HG02623 (cell line): ENCODE measurements around the gene GDF7.
"Not testable (repeated sequence)": the region's sequence is repeated elsewhere in the genome, so short reads cannot be mapped to it uniquely, and the experiment has no call there.

Experiments used
- ATAC-seq: cut with Tn5 transposase; IDR thresholded peaks from one replicate; pipeline ENCODE4 v1.9.1; 2021; ENCODE audit warnings: moderate library complexity; ENCODE audit not compliant: unreplicated experiment

Gene GDF7

DNA sequence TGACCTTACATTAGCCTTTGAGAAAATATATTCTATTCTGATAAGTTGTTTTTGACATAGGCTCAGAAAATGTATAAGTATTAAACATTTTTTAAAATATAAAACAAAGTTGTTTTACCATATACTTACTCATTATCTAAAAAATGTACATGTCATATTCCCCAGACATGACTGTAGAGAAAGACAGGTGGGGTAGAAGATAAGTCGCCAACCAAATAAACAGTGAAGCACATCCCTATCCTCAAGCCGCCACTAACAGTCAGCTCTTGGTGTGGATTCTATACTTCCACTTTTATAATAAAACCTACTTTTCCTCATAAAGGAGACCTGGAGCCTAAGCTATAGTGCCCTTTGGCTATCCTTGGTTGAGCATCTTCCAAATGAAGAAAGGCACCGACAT, 26.4 kb downstream of the GDF7 start:
- ATAC-seq, result no peak

DNA sequence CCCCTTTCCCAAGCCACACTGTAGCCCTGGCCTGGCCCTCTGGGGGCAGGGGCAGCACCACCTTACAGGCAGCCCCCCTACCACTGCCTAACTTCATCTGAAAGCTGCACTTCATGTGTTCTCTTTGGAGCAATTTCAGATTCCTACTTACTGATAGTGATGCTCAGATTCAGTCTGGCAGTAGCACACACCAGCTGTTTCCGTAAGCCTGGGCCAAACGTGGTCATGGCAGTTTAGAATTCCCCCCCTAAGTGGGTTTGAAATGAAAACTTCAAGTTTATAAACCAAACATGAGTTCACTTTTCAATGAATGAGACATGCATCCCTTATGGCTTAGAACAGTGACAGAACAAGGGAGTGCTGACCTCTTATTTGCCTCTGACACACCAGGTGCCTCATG, 29.4 kb downstream of the GDF7 start:
- ATAC-seq, result no peak

DNA sequence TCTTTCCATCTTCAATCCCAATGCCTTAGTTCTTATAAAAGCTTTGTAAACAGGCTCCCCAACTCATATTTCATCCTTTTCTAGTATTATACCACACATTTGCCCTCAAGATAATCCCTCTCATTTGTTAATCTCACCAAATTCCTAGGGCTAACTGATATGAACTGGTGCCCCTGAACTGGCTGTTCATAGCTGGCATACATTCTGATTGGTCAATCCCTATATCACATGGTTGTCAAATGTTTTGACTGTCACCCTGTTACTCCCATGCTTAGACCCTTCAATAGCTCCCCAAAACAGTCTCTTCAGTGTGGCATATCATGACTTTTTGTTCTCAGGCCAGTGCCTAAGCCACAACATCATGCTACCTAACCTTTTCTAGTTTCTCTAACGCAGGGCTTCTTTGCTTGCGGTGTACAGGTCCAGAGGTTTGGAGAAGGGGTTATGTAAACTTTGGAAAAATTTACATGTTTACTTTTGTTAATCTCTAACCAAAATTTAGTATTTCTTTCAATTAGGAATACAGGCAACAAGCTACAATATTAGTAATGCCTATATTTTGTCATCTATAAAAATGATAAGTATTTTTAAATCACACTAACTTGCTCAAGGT, 30.5 kb downstream of the GDF7 start:
- no peak for ATAC-seq

DNA sequence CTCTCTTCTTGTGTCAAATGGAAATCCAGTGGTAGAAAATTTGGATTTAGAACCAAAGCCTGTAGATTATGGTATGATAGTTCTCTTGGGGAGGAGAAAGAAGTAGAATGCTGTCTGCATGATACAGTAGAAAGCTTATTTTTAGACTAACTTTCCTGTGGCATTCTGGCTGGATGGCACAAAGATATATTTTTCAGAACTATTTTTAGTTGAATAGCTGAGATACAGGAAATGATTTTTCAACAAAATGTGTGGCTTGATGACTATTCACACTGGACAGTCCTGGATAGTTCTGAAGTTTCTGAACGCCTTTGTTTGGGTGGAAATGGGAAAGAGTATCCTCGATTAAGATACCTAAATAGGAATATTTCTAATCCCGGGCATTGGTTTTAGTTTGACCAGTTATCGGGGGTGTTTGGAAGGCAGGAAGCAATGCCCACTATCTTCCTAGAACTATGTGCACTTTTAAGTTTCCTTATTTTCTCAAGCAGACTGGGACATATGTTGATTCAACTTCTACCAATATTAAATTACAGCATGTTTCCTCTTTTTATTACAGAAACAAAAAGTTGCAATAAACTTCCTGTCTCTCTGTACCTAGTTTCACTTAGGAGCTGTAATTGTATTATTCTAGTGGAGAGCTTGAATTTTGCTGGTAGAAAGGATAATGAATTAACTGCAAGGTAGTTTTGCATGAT, 32.1 kb downstream of the GDF7 start:
- peak; percentile 50 for ATAC-seq

DNA sequence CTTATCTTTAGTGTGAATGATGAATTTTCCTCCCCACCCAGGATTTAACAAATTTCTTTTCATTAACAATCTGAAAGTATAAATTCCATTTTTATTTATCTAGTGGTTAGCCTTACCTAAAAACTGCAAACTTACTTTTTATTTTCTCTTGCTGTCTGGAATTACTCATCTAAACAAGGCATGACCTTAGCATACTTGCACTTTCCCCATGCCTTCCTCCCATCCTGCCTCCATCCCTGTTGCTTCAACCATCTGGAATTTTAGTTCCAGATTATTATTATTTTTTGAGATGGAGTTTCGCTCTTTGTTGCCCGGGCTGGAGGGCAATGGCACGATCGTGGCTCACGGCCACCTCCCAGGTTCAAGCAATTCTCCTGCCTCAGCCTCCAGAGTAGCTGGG, 35.6 kb downstream of the GDF7 start:
- no peak for ATAC-seq

DNA sequence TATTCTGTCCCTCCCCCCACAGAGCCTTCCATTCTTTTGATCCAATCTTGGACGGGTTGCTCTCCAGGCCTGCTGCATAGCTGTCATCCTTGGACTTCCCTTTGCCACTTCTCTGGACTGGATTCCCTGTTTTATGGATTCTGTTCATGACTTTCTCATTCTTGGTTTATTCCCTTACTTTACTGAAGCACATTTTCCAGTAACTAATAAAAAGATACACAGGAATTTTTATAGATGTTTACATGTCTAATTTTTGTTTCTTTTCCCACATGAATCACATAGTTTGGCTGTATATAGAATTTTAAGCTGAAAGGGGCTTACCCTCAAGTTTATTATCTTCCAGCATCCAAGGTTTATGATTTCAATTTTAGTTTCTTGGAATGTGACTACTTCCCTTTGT, 37.9 kb downstream of the GDF7 start:
- ATAC-seq, result no peak

DNA sequence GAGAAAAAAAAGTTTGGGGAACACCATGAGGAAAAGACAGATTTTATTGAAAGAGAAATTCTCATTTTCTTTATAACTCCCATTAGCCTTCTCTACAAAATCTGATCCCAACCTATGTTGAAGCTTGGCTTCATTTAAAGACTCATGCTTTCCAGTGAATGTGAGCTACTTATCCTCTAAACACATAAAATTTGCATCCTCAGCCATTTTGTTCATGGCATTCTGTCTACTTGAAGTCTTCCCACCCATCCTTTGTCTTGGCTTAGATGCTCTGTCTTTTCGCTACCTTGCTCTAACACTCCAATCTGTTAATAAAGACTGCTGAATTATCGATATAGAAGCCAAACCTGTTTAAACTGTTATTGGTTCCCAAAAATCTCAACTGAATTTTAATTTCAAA, 39.3 kb downstream of the GDF7 start:
- ATAC-seq, result no peak

DNA sequence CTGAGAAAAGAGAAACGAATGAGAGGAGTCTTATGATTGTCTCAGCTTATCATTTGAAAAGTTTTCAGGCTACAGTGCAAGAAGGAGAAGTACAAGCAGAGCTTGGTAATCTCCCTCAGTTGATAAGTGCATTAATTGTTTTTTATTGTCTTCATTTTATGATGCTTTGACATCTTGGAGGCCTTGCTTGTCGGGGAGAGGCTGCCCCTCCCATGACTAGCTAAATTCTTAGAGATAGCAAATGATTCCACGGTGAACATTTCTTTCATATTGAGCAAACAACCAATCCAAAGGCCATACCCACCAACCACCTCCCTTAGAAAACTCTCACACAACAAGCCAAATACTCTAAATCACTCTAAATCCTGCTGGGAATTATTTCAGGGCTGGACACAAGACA, 39.8 kb downstream of the GDF7 start:
- no peak for ATAC-seq

DNA sequence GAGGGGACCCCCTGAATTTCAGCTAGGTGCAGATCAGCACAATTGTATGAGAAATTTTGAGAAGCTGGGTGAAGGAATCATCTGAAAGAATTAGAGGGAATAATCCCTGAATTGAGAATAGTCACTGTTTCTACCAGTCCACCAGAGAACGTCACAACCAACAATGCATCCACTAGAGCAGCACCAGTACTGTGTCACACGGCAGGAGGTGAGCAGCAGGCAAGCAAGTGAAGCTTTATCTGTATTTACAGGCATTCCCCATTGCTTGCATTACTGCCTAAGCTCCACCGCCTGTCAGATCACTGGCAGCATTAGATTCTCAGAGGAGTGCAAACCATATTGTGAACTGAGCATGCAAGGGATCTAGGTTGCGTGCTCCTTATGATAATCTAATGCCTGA, 40.7 kb downstream of the GDF7 start:
- no peak for ATAC-seq

DNA sequence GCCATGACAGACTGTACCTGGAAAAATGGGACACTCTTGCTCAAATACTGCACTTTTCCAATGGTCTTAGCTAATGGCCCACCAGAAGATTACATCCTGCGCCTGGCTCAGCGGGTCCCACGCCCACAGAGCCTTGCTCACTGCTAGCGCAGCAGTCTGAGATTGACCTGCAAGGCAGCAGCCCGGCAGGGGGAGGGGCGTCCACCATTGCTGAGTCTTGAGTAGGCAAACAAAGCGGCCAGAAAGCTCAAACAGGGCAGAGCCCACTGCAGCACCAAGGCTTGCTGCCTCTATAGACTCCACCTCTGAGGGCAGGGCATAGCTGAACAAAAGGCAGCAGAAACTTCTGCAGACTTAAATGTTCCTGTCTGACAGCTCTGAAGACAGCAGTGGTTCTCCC, 44.7 kb downstream of the GDF7 start:
- not testable (repeated sequence) for ATAC-seq

DNA sequence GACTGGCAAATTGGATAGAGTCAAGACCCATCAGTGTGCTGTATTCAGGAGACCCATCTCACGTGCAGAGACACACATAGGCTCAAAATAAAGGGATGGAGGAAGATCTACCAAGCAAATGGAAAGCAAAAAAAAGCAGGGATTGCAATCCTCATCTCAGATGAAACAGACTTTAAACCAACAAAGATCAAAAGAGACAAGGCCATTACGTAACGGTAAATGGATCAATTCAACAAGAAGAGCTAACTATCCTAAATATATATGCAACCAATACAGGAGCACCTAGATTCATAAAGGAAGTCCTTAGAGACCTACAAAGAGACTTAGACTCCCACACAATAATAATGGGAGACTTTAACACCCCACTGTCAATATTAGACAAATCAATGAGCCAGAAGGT, 46.6 kb downstream of the GDF7 start:
- not testable (repeated sequence) for ATAC-seq

DNA sequence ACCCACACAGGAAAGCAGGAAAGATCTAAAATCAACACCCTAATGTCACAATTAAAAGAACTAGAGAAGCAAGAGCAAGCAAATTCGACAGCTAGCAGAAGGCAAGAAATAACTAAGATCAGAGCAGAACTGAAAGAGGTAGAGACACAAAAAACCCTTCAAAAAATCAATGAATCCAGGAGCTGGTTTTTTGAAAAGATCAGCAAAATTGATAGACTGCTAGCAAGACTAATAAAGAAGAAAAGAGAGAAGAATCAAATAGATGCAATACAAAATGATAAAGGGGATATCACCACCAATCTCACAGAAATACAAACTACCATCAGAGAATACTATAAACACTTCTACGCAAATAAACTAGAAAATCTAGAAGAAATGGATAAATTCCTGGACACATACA, 47.5 kb downstream of the GDF7 start:
- not testable (repeated sequence) for ATAC-seq

DNA sequence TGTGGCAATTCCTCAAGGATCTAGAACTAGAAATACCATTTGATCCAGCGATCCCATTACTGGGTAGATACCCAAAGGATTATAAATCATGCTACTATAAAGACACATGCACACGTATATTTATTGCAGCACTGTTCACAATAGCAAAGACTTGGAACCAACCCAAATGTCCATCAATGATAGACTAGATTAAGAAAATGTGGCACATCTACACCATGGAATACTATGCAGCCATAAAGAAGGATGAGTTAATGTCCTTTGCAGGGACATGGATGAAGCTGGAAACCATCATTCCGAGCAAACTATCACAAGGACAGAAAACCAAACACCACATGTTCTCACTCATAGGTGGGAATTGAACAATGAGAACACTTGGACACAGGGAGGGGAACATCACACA, 49.2 kb downstream of the GDF7 start:
- ATAC-seq, result not testable (repeated sequence)

DNA sequence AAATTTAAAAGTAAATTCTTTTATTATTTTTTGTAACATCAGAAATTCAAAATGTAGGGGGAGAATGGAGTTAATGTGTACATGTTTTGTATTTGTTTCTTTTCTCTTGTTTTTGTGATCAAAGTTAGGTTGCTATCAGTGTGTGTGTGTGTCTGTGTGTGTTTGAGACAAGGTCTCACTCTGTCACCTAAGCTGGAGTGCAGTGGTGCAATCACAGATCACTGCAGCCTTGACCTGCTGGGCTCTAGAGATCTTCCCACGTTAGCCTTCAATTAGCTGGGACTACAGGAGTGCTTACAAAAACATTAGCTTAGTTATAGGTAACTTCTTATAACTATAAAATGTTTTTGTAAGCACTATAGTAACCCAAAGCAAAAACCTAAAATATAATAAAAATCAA, 50.7 kb downstream of the GDF7 start:
- no peak for ATAC-seq

DNA sequence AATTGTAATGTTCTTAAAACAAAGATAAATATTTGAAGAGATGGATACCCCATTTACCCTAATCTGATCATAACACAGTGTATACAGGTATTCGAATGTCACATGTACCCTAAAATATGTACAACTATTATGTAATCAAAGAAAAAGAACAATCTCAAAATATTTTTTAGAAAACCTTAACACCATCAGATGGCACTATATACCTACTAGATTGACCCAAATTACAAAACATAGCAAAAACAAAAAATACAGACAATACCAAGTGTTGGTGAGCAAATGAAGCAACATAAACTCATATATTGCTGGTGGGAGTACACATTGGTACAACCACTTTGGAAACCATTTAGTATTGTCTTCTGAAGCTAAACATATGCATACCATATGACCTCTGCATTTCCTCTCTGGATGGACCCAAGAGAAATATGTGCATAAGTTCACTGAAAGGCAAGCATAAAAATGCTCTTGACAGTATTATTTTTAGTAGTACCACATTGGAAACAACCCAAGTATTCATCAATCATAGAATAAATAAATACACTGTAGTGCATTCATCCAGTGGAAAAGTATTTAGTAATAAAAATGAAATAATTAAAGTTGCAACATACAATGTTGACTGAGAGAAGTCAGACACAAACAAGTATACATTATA, 55.8 kb downstream of the GDF7 start:
- no peak for ATAC-seq

DNA sequence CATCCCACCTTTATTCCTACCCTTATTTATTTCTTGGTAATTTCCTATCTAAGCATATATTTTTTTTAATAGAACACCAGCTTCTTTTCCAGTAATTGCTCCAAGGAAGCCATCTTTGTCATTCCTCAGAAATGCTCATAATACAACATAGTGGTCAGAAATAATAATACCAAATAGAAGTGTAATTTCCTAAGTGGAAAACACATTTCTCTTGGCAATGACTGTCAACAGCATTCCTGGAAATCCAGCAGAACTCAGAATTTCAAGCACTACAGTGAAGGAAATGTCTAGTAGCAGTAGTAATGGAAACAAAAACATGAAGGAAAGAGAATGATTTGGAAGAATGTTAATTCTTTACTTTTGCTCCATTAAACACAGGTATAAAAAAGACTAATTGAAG, 56.6 kb downstream of the GDF7 start:
- no peak for ATAC-seq

DNA sequence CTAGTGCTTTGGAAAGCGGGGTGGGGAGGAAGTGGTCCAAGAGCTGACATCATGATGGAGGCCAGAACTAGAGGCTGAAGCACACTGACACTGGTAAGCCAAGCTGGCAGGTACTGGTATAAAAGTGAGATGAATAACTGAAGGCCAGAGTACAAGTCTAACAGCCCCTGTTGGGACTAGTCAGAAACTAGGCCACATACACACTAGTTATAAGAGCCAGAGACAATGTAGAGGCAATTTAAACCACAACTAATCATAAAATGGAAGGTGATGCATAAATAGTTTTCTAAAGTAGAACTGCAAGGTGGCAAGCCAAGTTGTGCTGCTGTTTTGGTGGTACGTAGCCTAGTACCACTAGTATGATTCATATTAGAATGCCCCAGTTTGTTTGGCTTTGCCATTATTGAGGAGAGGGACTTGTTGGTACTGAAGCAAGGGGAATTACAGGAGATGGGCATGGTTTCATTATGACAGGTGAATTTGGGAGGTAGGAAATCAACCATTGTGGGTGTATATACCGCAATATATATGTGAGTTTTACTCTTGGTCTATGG, 57.6 kb downstream of the GDF7 start:
- ATAC-seq, result no peak

DNA sequence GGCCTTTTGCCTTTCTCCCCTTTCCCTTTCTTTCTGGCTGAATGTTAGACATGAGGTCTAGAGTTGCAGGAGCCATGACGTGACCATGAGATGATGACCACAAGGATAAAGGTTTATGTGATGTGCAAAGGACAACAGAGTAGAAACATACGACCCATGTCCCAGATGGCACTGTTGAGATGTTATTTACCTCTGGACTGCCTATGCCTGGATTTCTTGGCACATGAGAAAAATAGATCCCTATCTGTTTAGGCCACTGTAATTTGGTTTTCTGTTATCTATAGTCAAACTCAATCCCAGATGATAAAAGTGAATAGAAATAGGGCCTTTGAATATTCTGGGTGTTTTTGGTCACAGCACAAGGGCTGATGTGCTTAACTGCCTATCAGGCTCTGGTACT, 58.8 kb downstream of the GDF7 start:
- ATAC-seq, result no peak

DNA sequence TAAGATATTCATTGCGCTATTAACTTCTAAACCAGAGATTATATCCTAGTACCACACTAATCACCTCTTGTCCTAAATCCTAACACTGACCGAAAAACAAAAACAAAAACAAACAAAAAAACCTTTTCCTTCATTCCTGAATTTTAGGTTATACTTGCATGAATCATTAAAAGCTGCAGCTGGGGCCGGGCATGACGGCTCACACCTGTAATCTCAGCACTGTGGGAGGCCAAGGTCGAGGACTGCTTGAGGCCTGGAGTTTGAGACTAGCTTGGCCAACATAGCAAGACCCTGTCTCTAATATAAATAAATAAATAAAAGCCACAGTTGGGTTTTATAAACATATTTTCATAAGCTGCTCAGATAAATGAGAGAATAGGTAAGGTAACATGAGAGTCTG, 60.0 kb downstream of the GDF7 start:
- no peak for ATAC-seq

DNA sequence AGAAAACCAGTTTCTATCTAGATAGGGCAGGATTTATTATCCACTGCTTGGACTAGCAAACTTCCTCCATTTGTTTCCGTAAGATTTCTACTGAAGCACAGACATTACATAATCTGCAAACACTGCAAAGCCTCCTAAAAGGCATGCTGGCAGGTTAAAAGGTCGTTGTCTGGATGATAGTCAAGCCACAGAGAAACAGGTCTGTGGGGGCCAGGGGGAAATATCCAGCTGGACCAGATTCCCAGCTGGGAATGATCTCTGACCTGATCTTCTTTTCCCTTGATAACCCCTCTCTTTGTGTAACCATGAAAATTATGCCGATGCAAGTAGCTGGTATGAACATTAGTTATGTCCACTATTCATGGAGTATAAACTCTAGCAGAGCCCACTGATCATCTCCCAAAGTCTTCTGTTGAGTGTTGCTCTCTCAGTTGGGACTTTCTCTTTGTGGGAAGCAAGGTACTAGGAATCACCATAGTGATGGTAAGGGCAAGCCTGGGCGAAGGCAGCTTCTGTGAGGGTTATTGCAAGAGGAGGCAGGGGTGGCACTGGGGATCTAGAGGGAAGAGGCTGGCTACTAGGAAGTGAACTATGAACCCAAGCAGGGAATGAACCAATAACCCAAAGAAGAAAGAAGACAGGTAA, 61.3 kb downstream of the GDF7 start:
- no peak for ATAC-seq
